H9 (cell line): Measurements from ENCODE around the gene LMOD3. TPM values are rescaled to one million over a fixed set of nuclear protein-coding genes. Genes with fewer than 3 reads are reported as not detected.

Experiments used
- DNase-seq: peaks from one replicate; pipeline ENCODE4 v3.0.0-alpha.2; 2017
- H2AFZ ChIP-seq: one replicate; pipeline ENCODE4 v1.6.1; 2013; ENCODE audit warnings: mild to moderate bottlenecking, low read length, control low read depth, moderate library complexity
- H2AK5ac ChIP-seq: 2 replicates; pipeline ENCODE4 v1.6.1; 2013; ENCODE audit warnings: low read length, control low read depth, mixed read lengths; ENCODE audit not compliant: insufficient read length
- H2BK120ac ChIP-seq: one replicate; pipeline ENCODE4 v1.6.1; 2013; ENCODE audit warnings: low read depth, mild to moderate bottlenecking, low read length, control low read depth, inconsistent platforms; ENCODE audit not compliant: poor library complexity, severe bottlenecking
- H2BK12ac ChIP-seq: 2 replicates; pipeline ENCODE4 v1.6.1; 2013; ENCODE audit warnings: low read length, control low read depth, mixed read lengths, low read depth; ENCODE audit not compliant: insufficient read length
- H2BK15ac ChIP-seq: 2 replicates; pipeline ENCODE4 v1.6.1; 2013; ENCODE audit warnings: low read depth, low read length, control low read depth
- H2BK20ac ChIP-seq: one replicate; pipeline ENCODE4 v1.6.1; 2013; ENCODE audit warnings: low read depth, mild to moderate bottlenecking, low read length, control low read depth, inconsistent platforms; ENCODE audit not compliant: poor library complexity, severe bottlenecking
- H2BK5ac ChIP-seq: 2 replicates; pipeline ENCODE4 v1.6.1; 2013; ENCODE audit warnings: low read length, control low read depth, mixed read lengths; ENCODE audit not compliant: insufficient read length
- H3K14ac ChIP-seq: 2 replicates; pipeline ENCODE4 v1.6.1; 2013; ENCODE audit warnings: low read length, control low read depth; ENCODE audit not compliant: insufficient read depth
- H3K18ac ChIP-seq: 2 replicates; pipeline ENCODE4 v1.6.1; 2013; ENCODE audit warnings: low read depth, mild to moderate bottlenecking, mixed read lengths, low read length, control low read depth; ENCODE audit not compliant: insufficient read length
- H3K23ac ChIP-seq: 2 replicates; pipeline ENCODE4 v1.6.1; 2013; ENCODE audit warnings: low read length, control low read depth, mixed read lengths, low read depth; ENCODE audit not compliant: insufficient read length
- H3K23me2 ChIP-seq: 2 replicates; pipeline ENCODE4 v1.6.1; 2013; ENCODE audit warnings: low read depth, mild to moderate bottlenecking, mixed read lengths, low read length, control low read depth; ENCODE audit not compliant: insufficient read length, poor library complexity, severe bottlenecking
- H3K27ac ChIP-seq: 2 replicates; pipeline ENCODE4 v1.5.1; 2013; ENCODE audit warnings: low read length, control low read depth, mixed read lengths, low read depth; ENCODE audit not compliant: insufficient read length
- H3K27me3 ChIP-seq: 2 replicates; pipeline ENCODE4 v1.6.1; 2013; ENCODE audit warnings: low read length, control low read depth, inconsistent platforms; ENCODE audit not compliant: insufficient read depth
- H3K4ac ChIP-seq: 2 replicates; pipeline ENCODE4 v1.6.1; 2013; ENCODE audit warnings: low read depth, mild to moderate bottlenecking, control low read depth, inconsistent platforms, low read length, moderate library complexity
- H3K4me1 ChIP-seq: 2 replicates; pipeline ENCODE4 v1.6.1; 2013; ENCODE audit warnings: low read length, control low read depth, inconsistent platforms; ENCODE audit not compliant: insufficient read depth
- H3K4me2 ChIP-seq: 2 replicates; pipeline ENCODE4 v1.6.1; 2013; ENCODE audit warnings: low read length, control low read depth, mixed read lengths; ENCODE audit not compliant: insufficient read length, insufficient read depth
- H3K56ac ChIP-seq: 2 replicates; pipeline ENCODE4 v1.6.1; 2013; ENCODE audit warnings: low read depth, mild to moderate bottlenecking, mixed read lengths, low read length, control low read depth; ENCODE audit not compliant: insufficient read length
- H3K79me1 ChIP-seq: 2 replicates; pipeline ENCODE4 v1.6.1; 2013; ENCODE audit warnings: low read depth, mild to moderate bottlenecking, moderate library complexity, low read length, control low read depth, inconsistent platforms; ENCODE audit not compliant: insufficient read depth, poor library complexity, severe bottlenecking
- H3K79me2 ChIP-seq: 2 replicates; pipeline ENCODE4 v1.6.1; 2013; ENCODE audit warnings: low read length, control low read depth, inconsistent platforms; ENCODE audit not compliant: insufficient read depth
- H3K9ac ChIP-seq: 2 replicates; pipeline ENCODE4 v1.6.1; 2013; ENCODE audit warnings: low read length, control low read depth, mixed read lengths; ENCODE audit not compliant: insufficient read length; ENCODE audit errors: extremely low read depth
- H3K9me3 ChIP-seq: one replicate; pipeline ENCODE4 v1.6.1; 2013; ENCODE audit warnings: low read depth, low read length, inconsistent platforms; ENCODE audit not compliant: control insufficient read depth
- H3T11ph ChIP-seq: one replicate; pipeline ENCODE4 v1.6.1; 2013; ENCODE audit warnings: mild to moderate bottlenecking, low read length, control low read depth, inconsistent platforms
- H4K20me1 ChIP-seq: one replicate; pipeline ENCODE4 v1.6.1; 2013; ENCODE audit not compliant: control insufficient read depth, insufficient read length, insufficient read depth
- H4K5ac ChIP-seq: 2 replicates; pipeline ENCODE4 v1.6.1; 2013; ENCODE audit warnings: low read depth, mild to moderate bottlenecking, mixed read lengths, low read length, control low read depth; ENCODE audit not compliant: insufficient read length
- H4K8ac ChIP-seq: replicated peaks from 2 replicates; pipeline ENCODE4 v1.6.1; 2013; ENCODE audit warnings: low read length, control low read depth, mixed read lengths, low read depth; ENCODE audit not compliant: insufficient read length
- H4K91ac ChIP-seq: 2 replicates; pipeline ENCODE4 v1.6.1; 2013; ENCODE audit warnings: low read depth, mild to moderate bottlenecking, moderate library complexity, mixed read lengths, low read length, control low read depth; ENCODE audit not compliant: insufficient read length
- H3K27ac Mint-ChIP-seq, 3 experiments: 2 replicates in 2 of 3; 3 replicates in 1 of 3; pipeline ENCODE4 v1.8.0; 2020 to 2021; ENCODE audit warnings: mixed read lengths in 3 of 3, mild to moderate bottlenecking in 1 of 3, moderate library complexity in 1 of 3
- H3K27me3 Mint-ChIP-seq: 2 replicates; pipeline ENCODE4 v1.8.0; 2021; ENCODE audit warnings: low read depth, mild to moderate bottlenecking, moderate library complexity, mixed read lengths
- H3K36me3 Mint-ChIP-seq, 3 experiments: 2 replicates in 2 of 3; 3 replicates in 1 of 3; pipeline ENCODE4 v1.8.0; 2020 to 2021; ENCODE audit warnings: low read depth in 3 of 3, mixed read lengths in 3 of 3; ENCODE audit not compliant: insufficient read depth in 1 of 3
- H3K4me1 Mint-ChIP-seq, 2 experiments: 2 replicates each; pipeline ENCODE4 v1.8.0; 2020; ENCODE audit warnings: mixed read lengths in 2 of 2
- H3K4me3 Mint-ChIP-seq, 2 experiments: 2 replicates in 1 of 2; 3 replicates in 1 of 2; pipeline ENCODE4 v1.8.0; 2020 to 2021; ENCODE audit warnings: mild to moderate bottlenecking in 2 of 2, mixed read lengths in 2 of 2, moderate library complexity in 1 of 2
- H3K9me3 Mint-ChIP-seq, 2 experiments: 2 replicates in 1 of 2; 3 replicates in 1 of 2; pipeline ENCODE4 v1.8.0; 2020; ENCODE audit warnings: mild to moderate bottlenecking in 2 of 2, mixed read lengths in 2 of 2, moderate library complexity in 1 of 2
- CTCF ChIP-seq: fragments of 200-600 bp; sonication (generic); conservative IDR thresholded peaks from 3 replicates; pipeline ENCODE4 v1.8.0; 2021; ENCODE audit warnings: antibody characterized with exemption, mild to moderate bottlenecking
- whole genome bisulfite sequencing: extraction: QIAGEN DNeasy Blood & Tissue Kit; methylation state at CpG from one replicate; pipeline ENCODE4 v1.1.7; 2013; ENCODE audit warnings: missing lambda C conversion rate, low lambda C conversion rate, mixed read lengths; ENCODE audit not compliant: insufficient read length; ENCODE audit errors: extremely low coverage; 5-methylcytosine and 5-hydroxymethylcytosine counted together
- total RNA-seq: library from RNA; stranded (reverse); gene quantifications from 2 replicates; pipeline ENCODE4 v1.2.1, GENCODE V29; 2021

The LMOD3 gene
- total RNA-seq, 1 experiment from 2014 or later, result not detected

DNA sequence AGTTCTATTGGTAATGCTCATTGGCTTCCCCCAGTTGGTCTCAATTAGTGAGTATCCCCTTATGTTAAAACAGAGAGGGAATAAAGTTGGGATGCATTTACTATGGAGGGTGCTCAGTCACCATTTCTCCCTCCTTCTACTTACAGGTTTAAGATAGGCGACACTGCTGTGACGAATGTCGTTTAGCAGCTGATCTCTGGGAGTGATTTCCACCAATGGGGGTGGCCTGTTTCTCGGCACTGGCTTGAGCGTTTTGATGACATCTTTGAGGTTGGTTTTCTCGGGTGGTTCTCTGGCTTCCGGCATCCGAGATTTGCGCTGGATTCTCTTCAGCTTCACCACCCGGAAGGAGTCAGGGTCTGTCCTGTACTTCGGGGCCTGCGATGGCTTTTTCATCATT lies 3.8 kb downstream of the LMOD3 start:
- no peak for TF ChIP-seq CTCF
- peaks cover 0 to 6% of the 10 kb centered on the region in 2 experiments; a peak in 2 of 4 replicates for H3K4me1 Mint-ChIP-seq
- no peak overlapping the region for H3K4me3 Mint-ChIP-seq
- H3K14ac ChIP-seq, result no peak overlapping the region
- no peak overlapping the region for H2BK120ac ChIP-seq
- no peaks in the 10 kb centered on the region for H4K20me1 ChIP-seq
- no peak overlapping the region for H4K5ac ChIP-seq
- no peaks in the 10 kb centered on the region for H3K79me2 ChIP-seq
- no peaks in the 10 kb centered on the region for H3K27me3 ChIP-seq
- no peak overlapping the region for H4K91ac ChIP-seq
- no peak overlapping the region for H3K27ac ChIP-seq
- H3K36me3 Mint-ChIP-seq, result no peaks in the 10 kb centered on the region
- H3K4ac ChIP-seq, result no peak overlapping the region
- H3K9me3 Mint-ChIP-seq, result no peaks in the 10 kb centered on the region
- no peaks in the 10 kb centered on the region for H3K27me3 Mint-ChIP-seq
- no peak overlapping the region for H2AFZ ChIP-seq
- no peak overlapping the region for H4K8ac ChIP-seq
- H3K27ac Mint-ChIP-seq, result no peak overlapping the region
- H2AK5ac ChIP-seq, result no peak overlapping the region
- H2BK15ac ChIP-seq, result no peak overlapping the region
- H2BK12ac ChIP-seq, result no peak overlapping the region
- H3K4me1 ChIP-seq, result no peaks in the 10 kb centered on the region; the same call in 1 of the 2 replicates
- no peaks in the 10 kb centered on the region for H3K79me1 ChIP-seq
- H3K9ac ChIP-seq, result no peak overlapping the region
- WGBS, result no CpG with 5 or more reads among the region's 12 CpGs
- H2BK20ac ChIP-seq, result no peak overlapping the region
- H3K9me3 ChIP-seq, result no peaks in the 10 kb centered on the region
- H3K23me2 ChIP-seq, result no peaks in the 10 kb centered on the region
- no peak overlapping the region for H2BK5ac ChIP-seq
- H3K4me2 ChIP-seq, result no peak overlapping the region
- H3T11ph ChIP-seq, result no peak overlapping the region
- H3K23ac ChIP-seq, result no peak overlapping the region
- no peak overlapping the region for H3K56ac ChIP-seq
- DNase-seq, result no peak
- H3K18ac ChIP-seq, result no peak overlapping the region
